GM19240 (cell line): ENCODE data around the gene DPP7.
"Not testable (repeated sequence)": the region's sequence is repeated elsewhere in the genome, so short reads cannot be mapped to it uniquely, and the experiment has no call there.

Source experiments
- DNase-seq: peaks from one replicate; pipeline ENCODE4 v3.0.0; 2011; ENCODE audit warnings: low spot score; ENCODE audit not compliant: insufficient read length

The DPP7 gene

GRCh38 chr9:137129456-137130175, 15.1 kb upstream of the DPP7 start:
- peak; percentile 94 for DNase-seq

- no peak for DNase-seq
These were observed 14.4 kb upstream of the DPP7 start for GRCh38 chr9:137128862-137129455.

- no peak for DNase-seq
These were observed 13.8 kb upstream of the DPP7 start for GRCh38 chr9:137128158-137128861.

GRCh38 chr9:137127301-137128157, 13.0 kb upstream of the DPP7 start:
- DNase-seq: no peak

- DNase-seq: no peak
These were observed 12.3 kb upstream of the DPP7 start for GRCh38 chr9:137126786-137127185.

GRCh38 chr9:137123952-137124462, 9.5 kb upstream of the DPP7 start:
- DNase-seq: not testable (repeated sequence)

GRCh38 chr9:137123468-137123837, 8.9 kb upstream of the DPP7 start:
- DNase-seq: no peak

GRCh38 chr9:137122796-137123467, 8.4 kb upstream of the DPP7 start:
- not testable (repeated sequence) for DNase-seq

GRCh38 chr9:137121927-137122795, 7.6 kb upstream of the DPP7 start:
- not testable (repeated sequence) for DNase-seq

- DNase-seq: not testable (repeated sequence)
These were observed 3.6 kb upstream of the DPP7 start for GRCh38 chr9:137118092-137118603.

- no peak for DNase-seq
These were observed 2.8 kb upstream of the DPP7 start for GRCh38 chr9:137117269-137117731.

GRCh38 chr9:137116728-137117127, 2.2 kb upstream of the DPP7 start:
- no peak for DNase-seq

- DNase-seq: no peak
These were observed 1.5 kb upstream of the DPP7 start for GRCh38 chr9:137116027-137116507.

GRCh38 chr9:137115394-137116026, 977 bp upstream of the DPP7 start:
- no peak for DNase-seq

GRCh38 chr9:137114220-137114612, 317 bp downstream of the DPP7 start:
- DNase-seq: no peak

- DNase-seq: no peak
These were observed 961 bp downstream of the DPP7 start for GRCh38 chr9:137113385-137114159.

- no peak for DNase-seq
These were observed 1.8 kb downstream of the DPP7 start for GRCh38 chr9:137112564-137113384.
